ENCODE data around the gene MIPEP.
"Not testable (repeated sequence)": the region's sequence is repeated elsewhere in the genome, so short reads cannot be mapped to it uniquely, and the experiment has no call there.

The MIPEP gene

DNA sequence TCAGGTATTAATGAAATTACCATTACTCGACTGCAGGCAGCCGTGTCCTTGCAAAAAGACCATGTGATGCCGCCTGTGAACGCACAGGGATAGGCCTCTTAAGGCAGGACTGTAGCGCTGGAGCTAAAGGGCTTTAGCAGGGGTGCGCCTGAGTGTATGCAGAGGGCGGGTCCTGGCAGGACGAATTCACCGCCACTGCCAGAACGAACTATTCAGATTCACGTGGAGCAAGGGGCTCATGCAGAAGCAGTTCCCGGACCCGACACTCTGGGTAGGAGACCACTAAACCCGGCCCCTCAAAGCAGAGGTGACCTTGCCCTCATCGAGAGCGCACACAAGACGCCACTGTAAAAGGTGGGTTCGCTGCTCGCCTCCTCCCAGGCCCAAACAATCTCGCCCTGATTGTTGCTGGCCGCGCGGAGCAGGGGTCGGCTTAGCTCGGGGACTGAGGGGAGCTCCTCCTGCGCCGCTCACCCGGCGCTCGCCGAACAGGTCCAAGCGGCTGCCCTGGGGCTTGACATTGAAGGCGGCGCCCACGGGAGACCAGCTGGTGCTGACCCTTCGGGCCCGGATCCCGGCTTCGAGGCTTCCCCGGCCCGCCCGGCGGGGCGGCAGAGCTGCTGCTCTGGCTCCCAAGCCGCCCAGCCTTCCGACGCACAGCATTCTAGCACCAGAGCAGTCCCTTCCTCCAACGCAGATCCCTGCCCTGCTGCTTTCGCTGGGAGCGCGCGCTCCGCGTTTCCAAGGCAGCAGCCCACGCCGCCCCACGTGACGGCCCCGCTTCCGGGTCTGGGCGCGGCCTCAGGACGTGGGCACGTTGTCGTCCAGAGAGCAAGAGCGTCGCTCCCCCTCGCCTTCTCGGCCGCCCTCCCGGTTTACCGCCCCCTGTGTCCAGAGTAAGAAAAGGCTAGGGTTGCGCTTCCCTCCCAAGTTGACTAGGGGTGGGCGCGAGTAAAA, at the start of gene MIPEP:
TSS of gene MIPEP (minus strand) at position 743 of the 957 bp plus-strand sequence. CDS start at position 663, 80 bp downstream.
- peak; percentile 93 for DNase-seq

DNA sequence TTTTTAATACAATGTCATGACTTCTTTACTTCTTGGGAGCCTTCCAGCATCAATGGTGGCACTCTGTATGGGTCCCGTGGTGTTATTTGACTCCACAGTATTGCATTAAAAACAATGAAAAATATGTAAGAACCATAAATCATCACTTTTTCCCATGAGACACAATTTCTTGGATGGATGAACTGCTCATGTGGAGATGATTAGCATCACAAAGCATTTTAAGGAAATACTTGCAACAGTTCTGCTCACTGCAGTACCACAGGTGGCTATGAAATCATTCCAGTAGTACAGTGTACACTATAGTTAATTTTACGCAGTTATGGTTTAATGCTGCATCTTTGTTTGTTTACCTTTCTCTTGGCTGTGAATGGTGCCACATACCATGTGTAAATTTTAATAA, 45.3 kb upstream of the MIPEP start:
- no peak for DNase-seq

DNA sequence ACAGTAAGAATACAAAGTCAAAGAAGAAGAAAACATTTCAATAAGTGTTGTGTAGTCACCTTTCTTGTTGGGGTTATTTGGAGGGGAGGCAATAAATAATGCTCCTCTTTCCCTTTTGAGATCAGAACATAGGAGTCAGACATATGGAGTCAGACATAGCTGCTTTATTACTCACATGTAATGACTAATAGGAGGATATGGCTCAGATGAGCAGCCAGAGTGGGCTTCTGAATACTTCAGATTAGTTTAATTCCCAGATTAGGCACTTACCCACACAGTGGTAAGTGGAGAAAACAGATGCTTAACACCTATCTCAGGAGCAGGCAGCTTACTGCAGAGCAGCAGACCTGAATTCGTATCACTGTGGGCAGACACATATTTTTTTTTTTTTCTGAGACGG, 39.8 kb upstream of the MIPEP start:
- DNase-seq = no peak

DNA sequence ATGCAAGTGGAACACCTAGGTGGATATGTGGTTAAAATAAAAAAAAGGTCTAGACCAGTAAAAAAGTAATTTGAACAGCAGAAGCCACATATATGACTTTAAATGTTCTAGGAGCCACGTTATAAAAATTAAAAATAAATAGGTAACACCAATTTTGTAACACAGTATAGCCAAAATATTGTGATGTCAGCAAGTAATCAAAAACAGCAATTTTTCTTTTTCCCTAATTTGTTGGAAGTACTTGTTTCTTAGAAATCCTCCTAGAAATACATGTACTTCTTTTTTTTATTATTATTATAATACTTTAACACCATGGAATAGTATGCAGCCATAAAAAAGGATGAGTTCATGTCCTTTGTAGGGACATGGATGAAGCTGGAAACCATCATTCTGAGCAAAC, 33.8 kb upstream of the MIPEP start:
- no peak for DNase-seq

DNA sequence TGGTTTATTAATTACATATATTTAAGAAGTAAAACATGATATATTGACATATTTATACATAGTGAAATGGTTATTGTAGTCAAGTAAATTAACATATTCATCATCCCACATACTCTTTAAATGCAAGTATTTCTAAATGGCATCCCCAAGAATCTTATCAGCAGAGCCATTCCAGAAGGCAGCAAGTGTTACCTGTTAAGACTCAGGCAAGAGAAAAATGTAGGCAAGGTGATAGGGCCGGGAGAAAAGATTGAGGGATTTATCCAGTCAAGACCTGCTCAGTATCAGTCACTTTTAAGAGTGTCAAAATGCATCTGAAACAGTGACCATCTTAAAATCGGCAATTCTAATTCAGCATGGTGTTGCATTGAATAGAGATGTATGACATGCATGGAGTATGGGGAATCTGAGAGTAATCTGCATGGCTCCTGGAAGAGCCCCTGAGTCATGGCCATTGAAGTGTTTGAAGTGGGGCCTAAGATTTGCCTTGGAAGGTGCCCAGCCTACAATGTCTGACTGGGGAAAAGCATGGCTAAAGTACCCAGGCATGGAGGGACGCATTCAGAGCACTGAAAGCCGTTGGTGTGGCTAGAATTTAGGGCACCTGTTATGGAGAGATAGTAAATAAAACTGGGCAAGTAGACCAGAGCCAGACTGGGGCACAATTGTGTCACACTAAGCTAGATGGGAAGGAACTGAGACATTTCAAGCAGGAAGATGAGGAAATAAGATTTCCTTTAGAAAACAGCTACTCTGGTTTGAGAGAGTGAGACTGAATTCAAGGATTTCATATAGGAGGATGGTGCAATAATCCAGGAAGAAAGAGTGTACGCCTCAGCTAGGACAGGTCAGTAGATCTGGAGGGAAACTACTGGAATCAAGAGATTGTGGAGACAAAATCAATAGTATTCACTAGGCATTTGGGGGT, 33.1 kb upstream of the MIPEP start:
- DNase-seq = no peak

DNA sequence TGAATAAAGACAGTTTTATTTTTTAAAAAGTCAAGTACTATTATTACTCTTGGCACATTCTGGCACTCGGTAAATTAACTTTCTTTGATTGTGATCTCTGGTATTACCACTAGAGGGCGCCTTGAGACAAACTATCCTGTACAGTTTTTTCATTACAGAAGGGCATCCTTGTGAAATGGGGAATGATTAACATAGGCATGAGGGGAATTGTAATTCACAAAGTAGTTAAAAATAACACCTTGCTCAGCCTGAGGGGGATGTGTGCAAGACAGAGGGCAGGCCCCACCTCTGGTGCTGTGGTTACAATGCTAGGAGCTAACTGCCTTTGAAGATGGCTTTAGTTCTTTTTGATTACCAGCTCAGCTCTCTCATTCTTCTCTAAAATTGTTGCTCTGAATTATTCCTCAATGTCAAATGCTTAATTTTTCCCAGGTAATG, 32.3 kb upstream of the MIPEP start:
- no peak for DNase-seq

DNA sequence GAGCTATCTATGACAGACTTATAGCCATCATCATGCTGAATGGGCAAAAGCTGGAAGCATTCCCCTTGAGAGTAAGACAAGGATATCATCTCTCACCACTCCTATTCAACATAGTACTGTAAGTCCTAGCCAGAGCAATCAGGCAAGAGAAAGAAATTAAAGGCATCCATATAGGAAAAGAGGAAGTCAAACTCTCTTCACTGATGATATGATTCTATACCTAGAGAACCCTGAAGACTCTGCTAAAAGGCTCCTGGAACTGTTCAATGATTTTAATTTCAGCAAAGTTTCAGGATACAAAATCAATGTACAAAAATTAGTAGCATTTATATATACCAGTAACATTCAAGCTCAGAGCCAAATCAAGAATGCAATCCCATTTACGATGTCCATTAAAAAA, 29.8 kb upstream of the MIPEP start:
- DNase-seq = no peak

DNA sequence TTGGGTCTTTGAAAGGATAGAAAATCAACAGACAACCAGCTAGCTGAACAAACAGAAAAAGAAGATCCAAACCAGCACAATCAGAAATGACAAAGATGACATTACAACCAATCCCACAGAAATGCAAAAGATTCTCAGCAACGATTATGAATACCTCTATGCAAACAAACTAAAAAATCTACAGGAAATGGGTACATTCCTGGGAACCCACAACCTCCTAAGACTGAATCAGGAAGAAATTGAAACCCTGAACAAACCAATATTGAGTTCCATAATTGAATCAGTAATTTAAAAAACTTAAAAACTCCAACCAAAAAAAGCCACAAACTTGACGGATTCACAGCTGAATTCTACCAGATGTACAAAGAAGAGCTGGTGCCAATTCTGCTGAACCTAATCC, 29.0 kb upstream of the MIPEP start:
- DNase-seq = no peak

DNA sequence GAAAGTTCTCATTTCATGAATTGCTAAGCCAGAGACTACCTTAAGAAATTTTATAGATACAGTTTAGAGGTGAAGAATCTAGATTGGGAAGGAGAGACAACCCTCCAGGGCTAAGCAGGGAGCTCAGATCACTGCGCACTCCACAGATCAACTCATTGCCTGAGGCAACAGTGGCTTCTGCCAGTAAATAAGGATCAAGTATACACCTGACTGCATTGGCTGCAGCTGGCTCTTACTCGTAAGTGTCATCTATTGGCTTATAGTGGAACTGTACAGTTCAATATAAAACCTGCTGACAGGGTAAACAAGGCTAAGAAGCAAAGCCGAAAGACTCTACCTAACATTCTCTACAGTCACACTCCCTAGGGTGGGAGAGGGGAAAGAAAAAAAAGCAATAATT, 26.1 kb upstream of the MIPEP start:
- no peak for DNase-seq

DNA sequence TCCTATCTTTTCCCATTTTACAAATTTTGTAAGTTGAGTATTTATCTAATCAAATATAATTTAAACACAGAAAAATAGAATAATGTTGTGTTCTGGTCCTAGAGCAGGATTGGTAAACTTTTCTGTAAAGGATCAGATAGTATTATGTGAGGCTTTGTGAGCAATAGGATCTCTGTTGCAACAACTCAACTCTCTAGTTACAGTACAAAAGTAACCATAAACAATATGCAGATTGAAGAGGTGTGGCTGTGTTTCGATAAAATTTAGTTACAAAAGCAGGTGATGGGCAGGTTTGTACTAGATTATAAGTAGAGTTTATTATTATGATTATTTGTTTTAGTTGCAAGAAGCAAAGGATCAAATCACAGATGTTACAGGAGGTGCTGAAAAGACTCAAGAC, 23.3 kb upstream of the MIPEP start:
- DNase-seq = no peak

DNA sequence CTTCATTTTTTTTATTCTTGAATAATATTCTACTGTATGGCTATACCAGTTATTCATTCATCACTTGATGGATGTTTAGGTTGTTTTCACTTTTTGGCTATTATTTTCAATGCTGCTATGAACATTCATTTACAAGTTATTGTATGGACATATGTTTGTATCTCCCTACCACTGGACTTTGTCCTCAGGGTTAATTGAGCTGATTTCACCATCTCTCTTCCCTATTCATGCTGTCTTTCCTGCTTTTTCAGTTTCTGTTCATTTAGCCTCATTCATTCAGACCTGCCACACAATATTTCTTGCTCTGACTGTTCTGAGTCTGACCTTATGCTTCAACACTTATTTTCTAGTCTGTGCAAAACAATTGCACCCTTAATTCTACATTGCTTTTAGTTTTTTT, 20.4 kb upstream of the MIPEP start:
- no peak for DNase-seq

DNA sequence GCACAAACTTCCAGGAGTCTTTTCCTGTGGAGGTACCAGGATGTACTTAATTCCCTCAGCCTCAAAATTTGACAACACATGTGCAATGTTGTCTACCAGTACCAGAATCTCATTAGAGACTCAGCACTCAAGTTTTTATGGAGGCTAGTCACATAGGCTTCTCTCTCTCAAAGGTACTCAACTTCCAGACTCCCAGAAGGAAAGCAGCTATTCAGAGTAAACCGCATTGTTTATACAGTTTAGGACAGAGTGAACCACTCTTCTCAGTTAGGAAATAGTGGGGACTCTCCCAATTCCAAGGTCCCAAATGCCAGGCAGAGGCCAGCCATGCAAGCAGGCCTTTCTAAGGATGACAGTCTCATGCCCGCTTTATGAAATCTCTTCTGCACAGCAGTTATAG, 16.6 kb upstream of the MIPEP start:
- no peak for DNase-seq

DNA sequence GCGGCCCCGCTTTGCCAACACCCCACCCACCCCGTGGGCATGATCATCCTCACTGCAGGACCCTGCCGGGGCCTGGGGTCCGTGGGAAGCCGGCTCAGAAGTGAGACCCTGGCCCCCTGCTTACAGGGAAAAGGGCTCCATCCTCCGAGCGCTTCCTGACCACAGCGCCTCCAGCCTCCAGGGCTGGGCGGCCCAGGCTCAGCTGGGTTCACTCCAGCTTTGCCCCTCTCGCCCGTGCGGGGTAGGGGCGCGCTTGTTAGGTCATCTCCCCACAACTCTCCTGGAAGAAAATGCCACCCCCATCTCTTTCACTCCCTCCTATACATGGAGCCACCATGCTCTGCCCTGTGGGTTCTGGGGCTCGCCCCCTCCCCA, 14.7 kb upstream of the MIPEP start:
- no peak for DNase-seq

DNA sequence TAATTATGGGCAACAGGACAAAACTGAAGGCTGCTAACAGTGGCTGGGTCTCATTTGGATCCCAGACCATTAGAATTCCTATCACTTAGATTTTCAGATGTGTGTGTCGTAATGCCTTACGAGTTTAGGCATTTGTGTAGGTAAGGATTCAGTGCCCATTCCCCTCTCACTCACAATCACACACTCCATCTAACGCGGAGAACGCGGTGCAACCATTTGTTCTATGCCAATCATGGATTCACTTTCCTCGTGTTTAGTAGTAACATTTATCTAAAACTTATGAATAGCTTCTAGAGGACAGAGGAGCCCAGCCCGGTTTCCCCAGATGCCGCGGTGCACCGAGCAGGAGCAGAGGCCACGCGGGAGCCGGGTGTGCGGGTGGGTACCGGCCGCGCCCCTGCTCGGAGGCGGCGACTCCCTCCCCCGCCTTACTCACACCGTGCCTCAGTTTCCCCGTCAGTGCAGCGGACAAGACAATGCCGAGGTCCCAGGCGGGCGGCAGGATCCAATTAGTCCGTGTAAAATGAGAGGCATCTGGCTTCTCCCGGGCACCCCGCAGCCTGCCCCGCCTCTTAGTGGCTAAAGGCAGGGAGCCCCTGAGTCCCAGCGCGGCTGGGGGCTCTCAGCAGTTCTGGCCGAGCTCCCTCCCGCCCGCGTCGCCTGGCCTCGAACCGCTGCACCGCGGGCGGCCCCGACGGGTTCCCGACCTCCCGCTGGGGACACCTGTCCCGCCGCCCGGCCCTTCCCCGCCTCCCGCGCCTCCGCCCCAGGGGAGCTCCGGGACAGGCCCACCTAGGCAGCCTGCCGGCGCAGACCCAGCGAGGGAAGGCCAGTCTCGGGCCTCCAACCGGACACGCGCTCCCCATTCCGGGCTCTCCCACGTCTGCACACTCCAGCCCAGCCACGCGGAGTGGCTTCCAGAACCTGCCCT, 14.0 kb upstream of the MIPEP start:
- no peak for DNase-seq

DNA sequence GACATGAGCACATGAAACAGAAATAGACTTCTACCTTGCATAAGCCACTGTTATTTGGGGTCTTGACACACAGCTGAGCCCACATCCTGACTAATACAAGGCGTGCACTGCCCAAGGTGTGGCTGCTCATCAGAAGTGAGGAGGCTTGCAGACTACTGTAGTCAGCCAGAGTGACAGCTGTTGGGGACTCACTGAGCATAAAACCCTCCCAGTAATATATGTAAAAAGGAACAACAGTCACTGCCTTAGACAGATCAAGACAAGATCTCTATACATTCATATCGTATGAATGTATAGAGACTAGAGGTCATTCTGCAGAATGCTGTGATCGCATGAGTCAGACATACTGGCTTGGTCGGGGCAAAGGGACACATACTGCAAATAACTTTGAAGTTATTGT, 12.2 kb upstream of the MIPEP start:
- no peak for DNase-seq

DNA sequence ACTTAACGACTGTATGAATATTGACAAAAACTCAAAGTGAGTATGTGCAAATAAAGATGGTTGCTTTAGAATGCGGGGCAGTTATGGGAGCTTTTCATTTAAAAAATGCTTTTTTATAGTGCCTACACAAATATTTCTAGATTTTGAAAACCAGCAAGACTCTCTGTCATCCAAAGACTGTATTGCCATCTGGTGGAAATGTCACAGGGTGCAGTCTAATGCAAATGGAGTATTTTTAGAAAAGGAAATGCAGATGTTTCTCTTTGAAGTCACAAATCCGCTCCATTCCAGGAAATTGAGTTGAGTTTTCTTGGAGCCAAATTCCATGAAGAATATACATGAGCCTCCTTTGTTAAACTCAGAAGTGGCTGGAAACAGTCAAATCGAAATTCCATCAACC, 10.4 kb upstream of the MIPEP start:
- DNase-seq = no peak

DNA sequence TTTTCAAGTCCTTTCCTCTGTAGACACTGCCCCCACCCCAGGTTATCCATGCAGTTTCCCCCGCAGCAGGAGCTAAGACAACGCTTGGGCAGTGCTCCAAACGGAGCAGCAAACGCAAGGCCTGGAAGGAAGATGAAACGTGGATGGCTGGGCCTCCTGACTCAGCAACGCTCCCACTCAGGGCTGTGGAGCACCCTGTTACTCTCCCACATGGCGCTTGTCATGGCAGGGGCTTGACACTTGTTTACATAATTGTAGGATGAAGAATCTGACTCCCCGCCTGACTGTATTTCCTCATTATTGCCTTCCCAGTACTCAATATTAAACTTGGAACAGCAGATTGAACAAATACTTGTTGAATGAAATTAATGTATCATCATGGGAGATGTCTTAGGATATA, 8.9 kb upstream of the MIPEP start:
- no peak for DNase-seq

DNA sequence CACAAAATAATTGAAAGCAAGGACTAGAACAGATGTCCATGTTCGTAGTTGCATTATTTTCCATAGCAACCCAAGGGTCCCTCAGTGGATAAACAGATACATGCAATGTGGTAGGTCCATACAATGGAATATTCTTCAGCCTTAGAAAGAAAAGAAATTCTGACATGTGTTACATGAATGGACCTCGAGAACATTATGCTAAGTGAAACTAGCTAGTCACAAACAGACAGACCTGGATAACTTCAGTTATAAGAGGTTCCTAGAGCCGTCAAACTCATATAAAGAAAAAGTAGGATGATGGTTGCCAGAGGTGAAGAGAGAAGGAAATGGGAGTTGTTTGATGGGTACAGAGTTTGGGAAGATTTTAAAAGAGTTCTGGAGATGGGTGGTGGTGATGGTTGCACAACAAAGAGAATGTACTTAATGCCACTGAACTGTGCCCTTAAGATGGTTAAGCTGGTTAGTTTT, 8.3 kb upstream of the MIPEP start, which contains the start of gene C1QTNF9B:
TSS of gene C1QTNF9B (minus strand) at position 51 of the 468 bp plus-strand sequence.
- DNase-seq = not testable (repeated sequence)

DNA sequence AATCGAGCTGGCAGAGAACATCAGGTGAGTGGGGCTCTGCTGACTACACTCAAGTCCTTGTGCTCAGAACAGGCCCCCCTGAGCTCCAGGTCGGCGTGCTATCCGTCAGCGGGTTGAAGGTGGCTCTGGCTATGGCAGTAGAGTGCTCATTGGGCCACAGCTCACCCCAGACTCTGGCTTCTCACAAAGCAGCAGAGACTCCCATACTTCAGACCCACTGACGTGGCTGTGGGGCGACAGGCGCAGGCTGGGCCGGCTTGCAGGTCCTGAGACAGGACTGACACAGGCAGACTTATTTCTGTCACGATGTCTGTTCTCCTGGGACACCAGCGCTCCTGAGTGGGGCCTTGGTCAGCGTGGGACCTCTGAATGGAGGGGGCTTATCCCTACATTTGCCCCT, 5.5 kb upstream of the MIPEP start:
- not testable (repeated sequence) for DNase-seq

DNA sequence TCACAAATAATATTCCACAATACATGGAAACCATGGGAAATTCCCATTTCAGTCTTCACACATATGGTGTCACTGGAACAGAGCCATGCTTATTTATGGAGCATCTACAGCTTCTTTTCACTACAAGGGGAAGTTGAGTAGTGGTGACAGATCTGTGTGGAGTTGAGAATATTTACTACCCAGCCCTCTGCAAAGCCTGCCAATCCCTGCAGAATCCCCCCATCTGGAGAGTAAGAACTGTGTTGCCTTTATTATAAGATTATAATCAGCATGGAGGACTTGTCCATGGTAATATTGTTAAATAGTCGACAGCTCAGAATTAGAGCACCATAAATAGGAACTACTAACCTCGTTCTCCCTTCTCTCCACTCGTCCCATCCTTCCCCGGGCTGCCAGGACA, 4.6 kb upstream of the MIPEP start:
- not testable (repeated sequence) for DNase-seq

DNA sequence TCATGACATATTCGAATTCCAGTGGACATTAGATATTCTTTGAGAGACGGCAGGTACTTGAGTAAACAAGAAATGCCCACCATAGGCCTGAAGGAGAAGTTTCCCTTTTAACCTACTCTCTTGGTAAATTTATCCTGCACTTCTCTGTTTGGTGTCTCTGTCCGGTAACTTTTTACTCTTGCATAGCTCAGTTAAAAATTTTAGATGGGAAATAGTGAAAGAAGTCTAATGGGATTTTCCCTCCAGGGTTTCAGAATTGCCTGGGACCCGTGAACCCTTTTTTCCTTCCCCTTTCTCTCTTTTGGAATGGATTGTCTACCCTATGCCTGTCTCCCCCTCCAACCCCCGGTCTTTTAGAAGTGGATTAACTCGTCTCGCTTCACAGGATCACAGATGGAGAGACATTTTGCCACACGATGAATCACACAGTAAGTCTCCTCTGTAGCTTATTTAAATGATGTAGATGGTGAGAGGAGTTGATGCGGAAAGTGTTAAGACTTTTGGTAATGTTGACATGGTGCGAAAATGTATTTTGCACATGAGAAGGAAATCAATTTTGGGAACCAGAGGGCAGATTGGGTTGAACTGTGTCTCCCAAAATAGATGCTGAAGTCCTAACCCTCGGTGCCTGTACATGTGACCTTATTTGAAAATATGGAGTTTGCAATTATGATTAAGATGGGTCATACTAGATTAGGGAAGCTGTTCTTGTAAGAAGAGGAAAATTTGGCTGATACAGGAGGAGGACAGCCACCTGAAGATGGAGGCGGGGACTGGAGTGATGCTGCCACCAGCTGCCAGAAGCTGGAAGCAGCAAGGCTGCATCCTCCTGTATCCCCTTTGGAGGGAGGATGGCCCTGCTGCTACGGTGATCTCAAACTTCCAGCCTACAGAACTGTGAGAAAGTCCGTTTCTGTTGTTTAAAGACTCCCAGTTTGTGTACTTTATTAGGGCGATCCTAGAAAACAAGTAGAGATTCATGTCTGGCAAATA, 711 bp upstream of the MIPEP start:
- DNase-seq = no peak
